ENCODE results near the gene URAD.

Gene URAD

DNA sequence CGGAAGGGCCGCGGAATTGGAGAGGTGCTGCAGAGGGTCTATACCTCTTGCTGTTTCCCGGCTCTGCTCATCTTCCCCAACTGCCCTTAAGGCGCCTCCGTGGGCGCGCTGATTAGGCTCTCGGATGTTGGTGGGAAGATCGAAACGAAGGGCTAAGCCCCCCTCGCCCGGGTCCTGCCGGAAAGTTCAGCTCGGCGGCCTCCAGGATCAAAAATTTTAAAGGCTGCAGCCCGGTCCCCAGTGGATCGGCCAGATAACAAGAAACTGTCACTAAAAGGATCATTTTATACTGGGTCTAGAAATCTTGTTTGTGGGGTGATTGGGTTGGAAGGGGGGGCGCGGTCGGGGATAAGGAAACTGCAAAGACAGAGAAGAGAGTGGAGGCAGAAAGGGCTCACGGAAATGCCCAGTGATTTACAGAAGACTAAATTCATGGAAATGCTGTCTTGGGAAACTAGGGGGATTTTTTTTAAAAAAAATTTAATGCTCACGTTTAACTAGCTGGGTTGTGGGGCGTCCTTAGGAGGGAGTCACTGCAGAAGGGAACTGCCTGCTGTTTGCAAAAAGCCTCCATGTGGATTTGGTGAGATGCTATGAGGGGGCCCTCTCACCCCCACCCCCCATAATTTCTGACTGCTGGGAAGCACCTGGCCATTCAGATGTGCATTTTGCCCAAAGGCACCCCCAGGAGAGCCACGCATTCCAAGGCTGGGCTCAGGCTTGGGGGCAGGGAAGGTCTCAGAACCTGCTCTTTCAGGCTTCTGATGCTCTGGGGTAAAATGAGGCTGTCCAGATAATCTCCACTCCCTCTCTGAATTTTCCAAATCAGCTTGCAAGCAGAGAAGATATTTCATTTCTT, 27.0 kb downstream of the URAD start:
- in situ Hi-C loops (cut with HindIII; ENCODE audit: low sequenced_read_pairs) = no loop called here

DNA sequence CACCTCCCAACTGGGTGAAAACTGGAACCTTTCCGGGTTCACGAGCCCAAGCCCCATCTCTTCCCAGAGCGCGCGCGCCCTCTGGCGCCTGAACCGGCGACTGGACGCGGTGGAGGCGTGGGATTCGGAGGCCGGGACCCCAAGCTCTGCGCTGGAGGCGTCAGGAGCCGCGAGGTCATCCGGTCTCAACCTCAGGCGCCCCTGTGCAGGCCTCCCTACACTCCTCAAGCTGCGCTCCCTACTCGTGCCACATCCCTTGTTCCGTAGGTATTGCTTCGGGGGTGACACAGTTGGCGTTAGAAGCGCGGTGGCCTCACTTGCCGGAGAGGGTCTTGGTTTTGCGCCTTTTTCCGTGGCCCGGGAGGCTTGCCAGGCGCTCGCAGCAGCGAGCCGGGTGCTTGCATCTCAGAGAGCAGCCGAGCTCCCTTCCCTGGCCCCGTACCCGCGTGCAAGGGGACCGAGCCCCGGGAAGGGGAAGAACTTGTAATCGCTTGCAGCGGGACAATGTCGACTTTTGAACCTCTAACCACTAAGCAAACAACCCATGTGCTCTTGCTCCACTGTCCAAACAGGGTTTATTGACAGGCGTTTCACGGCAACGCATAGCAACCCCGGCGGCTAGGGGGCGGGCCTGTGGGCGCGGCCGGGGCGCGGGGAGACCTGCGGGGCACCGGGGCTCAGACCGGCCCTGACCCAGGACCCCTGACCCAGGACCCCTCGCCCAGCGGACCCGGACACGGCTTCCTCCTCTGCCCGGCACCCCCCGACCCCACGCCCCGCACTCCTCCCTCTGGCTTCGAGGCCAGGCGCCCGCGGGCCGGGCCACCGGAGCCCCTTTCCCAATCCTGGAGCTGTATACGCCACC, 27.9 kb downstream of the URAD start:
- in situ Hi-C loops (cut with HindIII; ENCODE audit: low sequenced_read_pairs) = no loop called here

DNA sequence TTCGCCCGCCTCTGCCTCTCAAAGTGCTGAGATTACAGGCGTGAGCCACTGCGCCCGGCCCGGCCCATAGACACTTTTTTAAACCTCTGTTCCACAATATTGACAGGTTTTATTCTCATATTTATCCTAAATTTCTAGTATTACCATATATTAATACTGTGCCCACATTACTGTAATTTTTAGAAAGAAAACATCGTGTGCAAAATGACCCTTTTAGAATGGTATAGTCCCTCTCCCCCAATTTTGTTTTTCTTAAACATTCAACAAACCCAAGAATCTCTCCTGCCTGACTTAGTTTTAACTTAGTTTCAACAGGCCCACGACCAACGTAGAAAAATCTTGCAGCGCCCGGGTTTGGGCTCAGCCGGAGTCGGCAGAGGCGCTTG, 28.5 kb downstream of the URAD start:
- in situ Hi-C loops (cut with HindIII; ENCODE audit: low sequenced_read_pairs) = no loop called here

DNA sequence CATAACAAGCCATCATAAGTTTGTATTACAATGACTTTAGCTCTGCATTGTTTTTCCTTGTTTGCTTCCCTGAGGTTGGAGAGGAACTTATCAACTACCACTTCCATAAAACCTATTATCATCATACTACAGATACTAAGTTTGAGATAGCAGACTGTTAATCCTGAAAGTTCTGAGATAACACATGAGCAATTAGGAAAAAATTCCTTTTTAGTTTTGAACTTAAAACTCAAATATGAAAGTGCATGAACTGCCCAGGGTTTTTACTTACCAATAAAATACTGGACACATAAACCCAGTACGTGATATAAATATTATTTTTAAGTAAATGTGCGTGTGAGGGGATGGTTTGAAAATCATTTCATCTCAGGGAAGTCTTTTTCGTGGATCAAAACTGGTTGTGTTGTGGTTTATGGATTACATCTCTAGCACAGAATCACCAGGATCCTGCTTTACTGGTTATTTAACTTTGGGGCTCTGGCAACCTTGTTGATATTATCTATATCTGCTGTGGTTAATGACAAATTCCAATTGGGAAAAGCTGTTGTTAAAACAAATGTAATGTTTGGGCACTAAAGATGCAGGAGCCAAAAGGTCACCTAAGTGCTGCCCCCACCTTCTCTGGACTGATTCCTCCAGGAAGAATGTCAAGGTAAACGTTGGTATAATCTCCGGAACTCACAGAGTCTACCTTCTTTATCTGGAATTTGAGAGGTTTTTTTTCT, 31.8 kb downstream of the URAD start:
- in situ Hi-C loops (cut with HindIII; ENCODE audit: low sequenced_read_pairs) = no loop called here

DNA sequence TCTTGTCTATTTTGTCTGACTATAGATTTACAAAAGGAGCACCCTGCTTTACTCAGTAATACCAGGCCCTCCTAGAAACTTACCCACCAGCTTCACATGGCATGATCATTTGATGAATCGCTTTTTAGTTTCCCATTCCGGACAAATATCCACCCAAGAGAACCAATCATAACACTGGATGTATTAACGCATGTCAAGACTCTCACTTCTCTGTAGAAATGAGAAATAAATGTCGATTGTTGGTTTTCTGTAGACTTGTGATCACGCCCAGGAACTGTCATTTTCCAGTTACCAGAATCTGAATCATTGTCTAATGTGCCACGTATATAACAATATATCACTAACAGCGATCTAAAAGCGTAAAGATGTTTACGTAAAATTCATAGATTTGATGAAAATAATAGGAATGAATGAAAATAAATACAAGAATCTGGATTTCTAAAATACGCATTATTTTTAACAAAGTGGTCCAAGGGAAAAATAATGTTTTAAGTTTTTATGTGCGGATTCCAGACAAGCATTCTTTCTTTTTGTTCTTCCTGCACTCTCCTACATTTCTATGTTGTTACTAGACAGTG, 33.4 kb downstream of the URAD start:
- in situ Hi-C loops (cut with HindIII; ENCODE audit: low sequenced_read_pairs) = no loop called here

DNA sequence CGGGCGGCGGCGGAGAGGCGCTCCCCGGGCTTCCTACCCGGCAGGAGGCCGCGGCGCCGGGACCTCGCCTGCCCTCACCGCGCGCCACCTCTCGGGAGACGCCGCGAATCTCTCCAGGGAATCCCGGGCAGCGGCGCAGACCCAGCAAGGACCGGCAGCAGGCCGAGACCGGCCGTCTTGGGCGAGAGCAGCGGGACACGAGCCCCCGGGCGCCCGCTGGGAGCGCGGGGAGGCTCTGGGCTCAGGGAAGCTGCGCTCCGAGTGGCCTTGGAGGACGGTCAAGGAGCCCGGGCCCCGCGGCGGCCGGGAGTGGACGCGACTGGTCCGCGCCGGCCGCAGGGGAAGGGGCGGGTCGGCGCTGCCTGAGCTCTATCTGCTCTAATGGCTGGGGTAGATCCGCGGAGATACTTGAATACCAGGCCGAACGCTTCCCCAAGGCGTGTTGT, 34.1 kb downstream of the URAD start:
- in situ Hi-C loops (cut with HindIII; ENCODE audit: low sequenced_read_pairs) = loop anchor here (5.0 kb wide), 2 partner anchors 78 to 127 kb away; no protein-coding TSS in a partner anchor

DNA sequence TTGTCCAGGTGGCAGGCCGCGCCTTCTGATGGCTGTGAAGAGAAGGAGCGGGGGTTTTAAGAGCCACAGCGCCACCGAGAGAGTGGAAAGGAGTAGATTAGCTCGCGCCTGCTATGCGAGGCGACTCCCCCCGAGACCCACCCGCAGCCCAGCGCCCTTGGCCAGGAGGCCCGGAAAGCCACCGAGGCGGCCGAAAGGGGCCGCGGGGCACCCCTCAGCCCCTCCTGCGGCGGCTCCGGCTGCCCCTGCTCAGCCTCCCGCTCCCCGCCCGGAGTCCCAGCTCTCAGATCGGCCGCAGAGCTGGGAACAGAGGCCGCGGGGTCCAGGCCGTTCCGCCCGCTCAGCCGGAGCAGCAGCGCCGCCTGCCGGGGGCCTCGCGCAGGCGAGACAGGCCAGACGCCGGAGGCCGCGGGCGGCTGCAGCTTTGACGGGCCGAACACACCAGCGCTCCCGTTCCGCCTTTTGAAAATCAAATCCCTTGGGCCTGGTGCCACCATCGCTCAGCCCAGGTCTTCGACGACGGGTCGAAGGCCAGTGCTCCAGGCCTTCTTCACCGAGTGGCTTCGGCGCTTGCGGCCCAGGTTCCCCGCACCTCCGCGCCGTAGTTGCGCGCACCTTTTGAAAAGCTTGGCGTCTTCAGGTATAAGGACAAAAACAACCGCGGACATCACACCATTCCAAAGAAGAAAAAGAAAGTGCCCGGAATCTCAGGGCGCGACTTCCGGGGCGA, 34.7 kb downstream of the URAD start:
- in situ Hi-C loops (cut with HindIII; ENCODE audit: low sequenced_read_pairs) = loop anchor here (5.0 kb wide), 2 partner anchors 78 to 127 kb away; no protein-coding TSS in a partner anchor

DNA sequence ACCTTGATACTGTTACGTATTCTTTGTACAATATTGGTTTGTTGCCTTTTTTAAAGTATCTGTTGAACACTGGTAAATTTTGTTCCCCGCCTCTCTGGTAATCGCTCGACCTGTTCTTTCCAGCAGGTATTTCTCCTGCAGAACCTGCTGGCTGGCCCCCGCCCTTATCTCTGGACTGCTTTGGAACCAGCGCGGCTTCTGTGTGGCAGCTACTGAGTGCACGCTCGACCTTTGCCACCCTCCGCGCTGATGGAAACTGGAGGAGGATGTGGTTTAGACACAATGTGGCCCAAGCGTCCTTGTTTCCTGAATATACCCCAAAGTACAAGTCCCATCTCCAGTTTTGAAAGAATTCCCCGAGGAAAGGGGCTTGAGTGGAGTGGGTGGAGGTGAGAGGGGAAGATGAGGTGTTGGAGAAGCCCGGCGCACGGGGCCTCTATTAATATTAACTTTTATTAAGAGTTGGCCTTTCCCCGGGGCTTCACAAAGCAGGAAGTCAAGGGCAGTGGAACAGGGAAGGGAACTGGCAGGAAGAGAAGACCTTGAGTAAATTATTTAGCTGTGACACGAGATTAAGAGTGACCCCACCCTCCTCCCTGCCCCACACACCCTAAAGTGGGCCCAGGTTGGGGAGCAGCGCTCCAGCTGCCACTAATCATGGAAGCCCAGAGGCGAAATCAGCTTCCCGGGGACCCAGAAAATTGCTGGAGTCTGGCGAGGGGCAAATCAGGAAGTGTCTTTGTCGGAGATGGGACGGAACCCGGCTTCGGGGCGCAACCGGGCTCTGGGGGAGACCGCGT, 35.4 kb downstream of the URAD start:
- in situ Hi-C loops (cut with HindIII; ENCODE audit: low sequenced_read_pairs) = loop anchor here (5.0 kb wide), 2 partner anchors 79 to 126 kb away; no protein-coding TSS in a partner anchor

DNA sequence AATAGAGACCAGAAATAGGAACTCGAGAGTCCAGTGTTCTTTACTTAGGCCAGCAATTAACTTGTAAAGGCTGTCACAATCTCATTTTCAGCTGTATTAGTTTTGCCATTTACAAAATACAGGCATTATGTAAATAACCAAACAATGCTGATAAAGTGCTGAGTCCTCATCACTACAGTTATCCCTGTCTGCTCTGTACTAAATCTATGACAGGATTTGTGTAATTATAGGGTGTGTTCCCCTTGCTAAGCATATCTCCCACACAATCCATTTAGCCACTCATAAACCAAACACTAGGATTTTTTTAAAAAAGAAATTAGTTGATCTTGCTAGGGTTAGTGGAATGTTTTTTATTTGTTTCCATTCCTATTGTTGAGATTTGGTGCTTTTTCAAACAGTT, 45.5 kb downstream of the URAD start:
- in situ Hi-C loops (cut with HindIII; ENCODE audit: low sequenced_read_pairs) = no loop called here

DNA sequence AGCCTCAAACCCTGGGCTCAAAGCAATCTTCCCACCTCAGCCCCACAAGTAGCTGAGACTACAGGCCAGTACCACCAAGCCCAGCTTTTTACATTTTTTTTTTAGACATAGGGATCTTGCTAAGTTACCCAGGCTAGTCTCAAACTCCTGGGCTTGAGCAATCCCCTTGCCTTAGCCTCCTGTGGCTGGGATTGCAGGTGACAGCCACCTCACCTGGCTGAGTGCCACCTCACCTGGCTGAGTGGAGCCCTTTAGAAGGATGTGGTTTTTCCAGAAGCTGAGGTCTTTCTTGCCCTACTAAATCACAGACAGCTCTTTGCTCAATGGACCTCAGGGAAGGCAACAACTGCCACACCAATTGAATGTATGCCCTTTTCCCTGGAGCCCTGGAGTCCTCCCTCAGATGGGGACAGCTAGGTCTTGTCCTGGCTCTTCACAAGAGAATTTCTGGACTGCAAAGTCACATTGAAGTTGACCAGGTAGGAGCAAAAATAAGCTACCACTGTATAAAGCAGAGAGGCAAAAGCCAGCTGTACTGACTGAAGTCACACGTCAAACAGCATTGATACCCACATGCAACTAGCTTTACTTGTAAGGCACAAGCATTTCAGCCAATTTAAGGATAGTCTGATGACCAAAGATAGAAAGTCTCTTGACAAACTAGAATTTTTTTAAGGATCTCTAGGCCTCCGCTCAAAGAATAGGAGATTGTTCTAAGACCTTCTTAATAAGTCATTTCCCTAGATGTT, 54.7 kb downstream of the URAD start:
- in situ Hi-C loops (cut with HindIII; ENCODE audit: low sequenced_read_pairs) = no loop called here

DNA sequence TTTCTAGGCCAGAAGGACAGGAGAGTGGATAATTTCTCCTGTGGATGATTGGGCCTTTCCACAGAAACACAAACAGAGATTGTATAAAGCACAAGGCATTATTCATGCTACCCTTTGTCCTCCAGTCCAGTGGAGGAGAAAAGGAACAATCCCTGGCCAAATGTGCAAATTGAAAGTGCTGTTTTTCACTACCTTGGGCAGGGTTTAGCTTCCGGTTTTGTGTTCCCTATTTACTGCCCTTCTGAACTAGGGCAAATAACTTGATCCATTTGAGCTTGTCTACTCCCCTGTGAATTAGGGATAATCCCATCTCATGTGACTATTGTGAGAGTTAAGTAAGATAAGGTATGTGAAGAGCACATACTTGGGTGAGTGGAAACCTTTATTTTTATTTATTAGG, 55.4 kb downstream of the URAD start:
- in situ Hi-C loops (cut with HindIII; ENCODE audit: low sequenced_read_pairs) = no loop called here

DNA sequence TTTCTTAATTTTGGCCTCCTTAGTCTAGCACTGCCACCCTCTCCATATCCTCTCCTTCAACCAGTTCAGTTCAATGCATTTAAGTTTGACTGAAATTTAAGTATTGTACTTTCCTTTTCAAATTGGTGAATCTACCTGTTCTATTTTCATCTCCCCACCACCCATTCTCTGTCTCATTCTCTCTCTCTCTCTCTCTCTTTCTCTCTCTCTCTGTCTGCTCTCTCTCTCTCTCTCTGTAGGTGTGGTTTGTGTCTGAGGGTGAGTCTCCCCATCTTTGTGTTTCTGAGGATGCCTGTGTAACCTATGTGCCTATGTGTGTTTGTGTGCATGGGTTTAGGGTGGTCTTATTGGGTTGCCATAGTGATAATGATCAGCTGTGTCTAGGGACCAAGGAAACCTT, 58.6 kb downstream of the URAD start:
- in situ Hi-C loops (cut with HindIII; ENCODE audit: low sequenced_read_pairs) = no loop called here

DNA sequence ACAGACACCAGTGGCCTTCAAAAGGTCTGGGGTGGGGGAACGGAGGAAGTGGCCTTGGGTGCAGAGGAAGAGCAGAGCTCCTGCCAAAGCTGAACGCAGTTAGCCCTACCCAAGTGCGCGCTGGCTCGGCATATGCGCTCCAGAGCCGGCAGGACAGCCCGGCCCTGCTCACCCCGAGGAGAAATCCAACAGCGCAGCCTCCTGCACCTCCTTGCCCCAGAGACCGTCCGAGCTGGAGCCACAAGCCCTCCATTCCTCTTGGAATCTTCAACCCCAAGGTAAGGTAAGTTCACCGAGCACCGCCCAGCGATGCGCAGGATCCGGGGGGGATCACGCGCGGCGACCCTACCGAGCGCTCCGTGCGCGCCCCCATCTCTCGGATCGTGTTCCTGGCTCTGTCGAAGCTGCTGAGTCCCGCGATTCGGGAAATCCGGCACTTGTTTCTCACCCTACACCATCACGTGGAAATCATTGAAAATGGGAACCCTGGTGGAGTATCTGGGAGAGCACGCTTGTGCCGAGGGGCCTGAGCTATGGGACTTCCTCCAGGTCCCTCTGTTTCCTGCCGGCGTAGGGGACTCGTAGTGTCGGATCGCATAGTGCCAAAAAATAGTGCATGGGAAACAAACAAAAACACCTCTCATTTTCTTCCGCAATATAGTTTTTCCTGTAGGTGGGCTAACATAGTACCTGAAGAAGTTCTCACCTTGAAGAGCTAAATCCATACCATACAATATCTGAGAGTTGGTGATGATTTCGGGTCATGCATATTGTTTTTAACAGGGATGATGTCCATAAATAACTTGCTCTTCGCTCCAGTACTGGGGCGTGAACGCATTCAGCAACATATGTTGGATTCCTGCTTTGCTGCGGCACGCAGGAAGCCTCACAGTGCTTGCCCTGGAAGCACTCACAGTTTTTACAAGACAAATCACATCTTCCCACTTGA, 59.4 kb downstream of the URAD start:
- in situ Hi-C loops (cut with HindIII; ENCODE audit: low sequenced_read_pairs) = no loop called here

DNA sequence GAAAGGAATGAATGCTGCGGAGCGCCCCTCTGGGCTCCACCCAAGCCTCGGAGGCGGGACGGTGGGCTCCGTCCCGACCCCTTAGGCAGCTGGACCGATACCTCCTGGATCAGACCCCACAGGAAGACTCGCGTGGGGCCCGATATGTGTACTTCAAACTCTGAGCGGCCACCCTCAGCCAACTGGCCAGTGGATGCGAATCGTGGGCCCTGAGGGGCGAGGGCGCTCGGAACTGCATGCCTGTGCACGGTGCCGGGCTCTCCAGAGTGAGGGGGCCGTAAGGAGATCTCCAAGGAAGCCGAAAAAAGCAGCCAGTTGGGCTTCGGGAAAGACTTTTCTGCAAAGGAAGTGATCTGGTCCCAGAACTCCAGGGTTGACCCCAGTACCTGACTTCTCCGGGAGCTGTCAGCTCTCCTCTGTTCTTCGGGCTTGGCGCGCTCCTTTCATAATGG, 60.1 kb downstream of the URAD start:
- in situ Hi-C loops (cut with HindIII; ENCODE audit: low sequenced_read_pairs) = no loop called here

Data from endothelial cell of hepatic sinusoid (primary cell).